GM23338 (cell line): ENCODE measurements around the gene IL1F10. TPM values are rescaled to one million over a fixed set of nuclear protein-coding genes. Genes with fewer than 3 reads are reported as not detected.

Experiments used
- ATAC-seq: fragments of 200-7000 bp; cut with Tn5 transposase; 3 replicates; pipeline ENCODE4 v1.9.1; 2020
- DNase-seq: peaks from one replicate; pipeline ENCODE4 v3.0.0-alpha.2; 2015; ENCODE audit warnings: low spot score
- H2AFZ ChIP-seq: fragments of 200-600 bp; sonication (generic); 2 replicates; pipeline ENCODE4 v1.8.0; 2016; ENCODE audit warnings: antibody characterized with exemption, mild to moderate bottlenecking, moderate library complexity
- H3F3A ChIP-seq: fragments of 200-600 bp; sonication (generic); replicated peaks from 2 replicates; pipeline ENCODE4 v1.8.0; 2017; ENCODE audit warnings: antibody characterized with exemption, mixed run types, low read depth
- H3K27ac ChIP-seq: fragments of 200-600 bp; sonication (generic); 2 replicates; pipeline ENCODE4 v1.6.1; 2016; ENCODE audit warnings: low read depth
- H3K27me3 ChIP-seq: fragments of 200-600 bp; sonication (generic); 2 replicates; pipeline ENCODE4 v1.8.0; 2016; ENCODE audit warnings: mild to moderate bottlenecking, mixed run types, moderate library complexity; ENCODE audit not compliant: insufficient read depth
- H3K36me3 ChIP-seq: fragments of 200-600 bp; sonication (generic); 2 replicates; pipeline ENCODE4 v1.8.0; 2016; ENCODE audit warnings: mild to moderate bottlenecking; ENCODE audit not compliant: insufficient read depth
- H3K4me1 ChIP-seq: fragments of 200-600 bp; sonication (generic); 2 replicates; pipeline ENCODE4 v1.8.0; 2016; ENCODE audit warnings: mild to moderate bottlenecking, moderate library complexity; ENCODE audit not compliant: insufficient read depth
- H3K4me2 ChIP-seq: fragments of 200-600 bp; sonication (generic); 2 replicates; pipeline ENCODE4 v1.7.1; 2017; ENCODE audit warnings: mixed run types
- H3K4me3 ChIP-seq: fragments of 200-600 bp; sonication (generic); 2 replicates; pipeline ENCODE4 v1.6.1; 2016; ENCODE audit warnings: mixed run types
- H3K79me2 ChIP-seq: fragments of 200-600 bp; sonication (generic); replicated peaks from 2 replicates; pipeline ENCODE4 v1.8.0; 2017; ENCODE audit warnings: mild to moderate bottlenecking; ENCODE audit not compliant: insufficient read depth
- H3K9me2 ChIP-seq: fragments of 200-600 bp; sonication (generic); 2 replicates; pipeline ENCODE4 v1.8.0; 2017; ENCODE audit not compliant: insufficient read depth
- H4K20me1 ChIP-seq: fragments of 200-600 bp; sonication (generic); replicated peaks from 2 replicates; pipeline ENCODE4 v1.8.0; 2017; ENCODE audit warnings: mild to moderate bottlenecking; ENCODE audit not compliant: insufficient read depth
- H3K27ac Mint-ChIP-seq: 2 replicates; pipeline ENCODE4 v1.8.0; 2020; ENCODE audit warnings: inconsistent platforms, mild to moderate bottlenecking, moderate library complexity, mixed read lengths
- H3K27me3 Mint-ChIP-seq: 3 replicates; pipeline ENCODE4 v1.8.0; 2022; ENCODE audit warnings: low read depth, mild to moderate bottlenecking, moderate library complexity, mixed read lengths, inconsistent platforms; ENCODE audit not compliant: insufficient read depth, poor library complexity
- H3K36me3 Mint-ChIP-seq: 3 replicates; pipeline ENCODE4 v1.8.0; 2021; ENCODE audit warnings: low read depth, mild to moderate bottlenecking, inconsistent platforms, moderate library complexity, mixed read lengths
- H3K4me1 Mint-ChIP-seq: 3 replicates; pipeline ENCODE4 v1.8.0; 2020; ENCODE audit warnings: mild to moderate bottlenecking, inconsistent platforms, mixed read lengths
- H3K4me3 Mint-ChIP-seq: 3 replicates; pipeline ENCODE4 v1.8.0; 2021; ENCODE audit warnings: moderate library complexity, mild to moderate bottlenecking, inconsistent platforms, mixed read lengths
- H3K9me3 Mint-ChIP-seq: 3 replicates; pipeline ENCODE4 v1.8.0; 2020; ENCODE audit warnings: moderate library complexity, mild to moderate bottlenecking, inconsistent platforms, mixed read lengths
- CREB1 ChIP-seq: fragments of 250-450 bp; sonication (Bioruptor Pico); IDR thresholded peaks from 2 replicates; pipeline ENCODE4 v1.5.0; 2020; ENCODE audit warnings: low read depth, mild to moderate bottlenecking, moderate library complexity
- JUNB ChIP-seq: IDR thresholded peaks from one replicate; pipeline ENCODE4 v1.6.1; 2016; ENCODE audit warnings: antibody characterized with exemption; ENCODE audit not compliant: unreplicated experiment
- NANOG ChIP-seq: IDR thresholded peaks from 2 replicates; pipeline ENCODE4 v1.6.1; 2016; ENCODE audit warnings: antibody characterized with exemption, borderline replicate concordance
- POLR2AphosphoS5 ChIP-seq: IDR thresholded peaks from 2 replicates; pipeline ENCODE4 v1.6.1; 2016; ENCODE audit warnings: antibody characterized with exemption, low read depth
- REST ChIP-seq: IDR thresholded peaks from one replicate; pipeline ENCODE4 v1.6.1; 2018; ENCODE audit warnings: antibody characterized with exemption; ENCODE audit not compliant: unreplicated experiment
- STAT1 ChIP-seq: IDR thresholded peaks from one replicate; pipeline ENCODE4 v1.6.1; 2016; ENCODE audit warnings: antibody characterized with exemption; ENCODE audit not compliant: unreplicated experiment
- ZNF114 ChIP-seq: fragments of 250-450 bp; sonication (Bioruptor Pico); IDR thresholded peaks from 2 replicates; pipeline ENCODE4 v1.5.0; 2020; ENCODE audit warnings: mild to moderate bottlenecking, moderate library complexity
- ZNF462 ChIP-seq: fragments of 250-450 bp; sonication (Bioruptor Pico); IDR thresholded peaks from 2 replicates; pipeline ENCODE4 v1.5.0; 2020; ENCODE audit warnings: mild to moderate bottlenecking, moderate library complexity
- polyA plus RNA-seq: library from polyadenylated mRNA; unstranded; fragments of >200 nt; fragmentation: Nextera tagmentation; extraction: Ambion mirVana; gene quantifications from 2 replicates; pipeline ENCODE4 v1.2.1, GENCODE V29; 2016
- total RNA-seq: library from RNA; depleted of rRNA; stranded (reverse); fragments of >200 nt; shearing (Covaris generic); gene quantifications from 2 replicates; pipeline ENCODE4 v1.2.3, GENCODE V29; 2014

IL1F10 gene
- total and polyA plus RNA-seq, 2 experiments from 2014 or later, result not detected

- TF ChIP-seq ZNF462 (CRISPR knock-in tag) (no peak), JUNB (no peak)
Observed at GRCh38 chr2:113113807-113114206, 46.0 kb downstream of the IL1F10 start (continued).

GRCh38 chr2:113114224-113114945, 46.6 kb downstream of the IL1F10 start:
- no peaks in the 10 kb centered on the region for H3F3A ChIP-seq
- peaks cover 17% of the 10 kb centered on the region for H3K9me2 ChIP-seq
- peaks cover 9% of the 10 kb centered on the region; the same call in 1 of the 2 replicates for H3K4me1 ChIP-seq
- H3K27ac ChIP-seq, result no peak overlapping the region
- no peak for DNase-seq
- H3K36me3 Mint-ChIP-seq, result no peaks in the 10 kb centered on the region
- H3K27ac Mint-ChIP-seq, result no peak overlapping the region
- no peaks in the 10 kb centered on the region for H3K27me3 Mint-ChIP-seq
- no peak overlapping the region for H3K4me3 ChIP-seq
- H3K27me3 ChIP-seq, result no peaks in the 10 kb centered on the region
- no peaks in the 10 kb centered on the region for H4K20me1 ChIP-seq
- no peaks in the 10 kb centered on the region for H3K79me2 ChIP-seq
- no peak overlapping the region for H3K4me3 Mint-ChIP-seq
- H3K9me3 Mint-ChIP-seq, result no peaks in the 10 kb centered on the region
- no peak for ATAC-seq
- no peak overlapping the region for H3K4me2 ChIP-seq
- no peaks in the 10 kb centered on the region for H3K36me3 ChIP-seq
- H2AFZ ChIP-seq, result no peak overlapping the region
- H3K4me1 Mint-ChIP-seq, result no peaks in the 10 kb centered on the region
- TF ChIP-seq JUNB (no peak), POLR2AphosphoS5 (no peak), NANOG (no peak), REST (no peak), CREB1 (CRISPR knock-in tag) (no peak), STAT1 (no peak), ZNF114 (CRISPR knock-in tag) (no peak)
